ENCODE data around the gene AIFM2. TPM values are rescaled to one million over a fixed set of nuclear protein-coding genes. Genes with fewer than 3 reads are reported as not detected.

Gene AIFM2
- 6.5 and 7.2 TPM in 2 replicates for total RNA-seq

DNA sequence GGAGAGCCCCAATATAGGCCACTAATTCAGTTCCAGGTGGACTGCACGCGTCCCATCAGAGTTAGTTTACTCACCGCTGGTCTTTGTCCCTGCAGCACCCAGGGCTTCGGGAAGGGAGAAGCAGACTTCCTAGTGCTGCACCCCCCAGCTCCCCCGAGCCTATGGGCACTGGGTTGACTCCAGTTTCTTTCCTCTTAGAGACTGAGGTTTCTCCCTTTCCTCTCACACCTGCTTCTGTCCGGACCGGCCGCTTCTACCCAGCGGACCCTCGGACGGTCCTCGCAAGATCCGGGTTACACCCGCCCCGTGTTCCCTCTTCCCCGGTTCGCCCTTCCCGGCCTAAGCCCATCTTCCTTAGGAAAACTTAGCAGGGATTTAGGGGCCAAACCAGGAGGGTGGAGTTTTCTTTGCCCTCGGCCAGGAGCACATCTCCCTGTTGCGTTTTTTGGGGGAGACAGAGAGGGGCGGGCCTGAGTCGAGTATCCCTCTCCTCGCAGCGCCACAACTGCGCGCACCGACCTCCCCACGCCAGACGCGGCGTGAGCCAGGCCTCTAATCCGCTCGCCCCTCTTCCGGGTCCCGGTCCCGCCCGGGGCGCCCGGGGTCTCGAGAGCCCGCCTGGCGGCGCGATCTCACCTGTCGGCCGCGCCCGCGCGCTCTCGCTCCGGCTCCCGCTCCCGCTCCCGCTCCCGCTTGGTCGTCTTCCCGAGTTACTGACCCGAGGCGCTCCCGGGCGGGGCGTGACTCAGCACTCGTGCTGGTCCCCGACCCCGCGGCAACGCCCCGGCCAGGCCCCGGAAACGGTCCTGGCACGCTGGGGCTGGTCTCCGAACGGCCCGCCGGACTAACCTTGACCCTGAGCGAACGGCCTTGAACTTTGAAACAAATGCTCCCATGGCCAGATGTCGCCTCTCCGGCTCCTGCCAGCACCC is at the start of gene AIFM2:
TSS of gene AIFM2 (minus strand) at position 728 of the 932 bp plus-strand sequence. CDS start 8,741 bp downstream, outside the sequence.

DNA sequence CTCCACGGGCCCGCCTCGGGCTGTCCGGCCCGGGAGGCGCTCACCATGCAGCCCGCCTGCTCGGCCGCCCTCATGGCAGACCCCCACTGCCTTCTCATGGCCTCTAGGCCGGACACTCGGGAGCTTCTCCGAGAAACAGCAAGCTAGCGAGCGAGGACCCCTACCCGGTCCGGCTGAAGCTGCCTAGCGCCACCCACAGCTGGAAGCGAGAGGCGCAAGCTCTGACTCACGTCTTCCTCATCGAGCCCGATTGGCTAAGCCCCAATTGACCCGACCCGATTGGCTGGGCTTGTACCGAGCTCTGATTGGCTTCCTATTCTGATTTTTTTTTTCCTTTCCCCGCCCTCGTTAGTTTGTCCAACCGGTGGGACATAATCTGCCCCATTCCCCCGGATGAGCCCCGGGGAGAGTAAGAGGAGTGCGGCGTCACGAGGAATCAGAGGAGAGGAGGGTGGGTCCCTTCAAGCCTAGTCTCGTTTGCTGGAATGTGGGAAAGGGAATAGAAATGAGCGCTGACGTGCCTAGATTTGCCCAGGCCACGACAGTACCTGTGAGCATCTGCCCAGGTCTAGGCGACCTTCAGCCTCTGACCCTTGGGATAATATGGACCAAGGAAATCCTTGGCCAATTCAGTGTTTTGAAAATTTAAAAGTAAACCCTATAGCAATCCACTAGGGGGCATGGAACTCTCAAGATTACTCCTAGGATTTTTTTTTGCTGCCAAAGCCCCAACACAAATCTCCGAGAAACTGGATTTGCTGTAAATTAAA is 14.0 kb upstream of the AIFM2 start, which contains the start of gene TYSND1:
TSS of gene TYSND1 (minus strand) at position 212 of the 770 bp plus-strand sequence. CDS start at position 98, 114 bp downstream.

Other genes starting within 250 kb of the AIFM2 start
- 46.4 and 46.8 TPM in 2 replicates for gene MACROH2A2, start 80.0 kb downstream of the AIFM2 start, total RNA-seq
- gene TYSND1, start 13.9 kb upstream of the AIFM2 start, total RNA-seq: 10.1 and 14.2 TPM in 2 replicates
- gene SAR1A, start 37.7 kb upstream of the AIFM2 start, total RNA-seq: 40.3 and 49.9 TPM in 2 replicates
- gene PPA1, start 100.6 kb upstream of the AIFM2 start, total RNA-seq: 124 and 168 TPM in 2 replicates
- gene NPFFR1, start 151.2 kb upstream of the AIFM2 start, total RNA-seq: under 0.01 and 0.13 TPM in 2 replicates
- gene LRRC20, start 249.8 kb upstream of the AIFM2 start, total RNA-seq: 51.2 and 54.4 TPM in 2 replicates

All from mesangial cell (primary cell).